Ishikawa (cell line): Measurements from ENCODE around the gene TRPM5.

Source experiments
- CEBPB ChIP-seq: IDR thresholded peaks from 2 replicates; pipeline ENCODE4 v1.6.1; 2012
- CREB1 ChIP-seq: IDR thresholded peaks from 2 replicates; pipeline ENCODE4 v1.6.1; 2012; ENCODE audit warnings: low read depth
- EGR1 ChIP-seq: IDR thresholded peaks from 2 replicates; pipeline ENCODE4 v1.6.1; 2012
- EP300 ChIP-seq: IDR thresholded peaks from 2 replicates; pipeline ENCODE4 v1.6.1; 2012; ENCODE audit warnings: borderline replicate concordance
- FOXM1 ChIP-seq: IDR thresholded peaks from 2 replicates; pipeline ENCODE4 v1.6.1; 2012; ENCODE audit warnings: low read depth, borderline replicate concordance
- NFIC ChIP-seq: IDR thresholded peaks from 2 replicates; pipeline ENCODE4 v1.6.1; 2012
- RAD21 ChIP-seq: IDR thresholded peaks from 2 replicates; pipeline ENCODE4 v1.6.1; 2012; ENCODE audit warnings: low read depth
- TAF1 ChIP-seq: IDR thresholded peaks from 2 replicates; pipeline ENCODE4 v1.6.1; 2012; ENCODE audit warnings: low read depth, mild to moderate bottlenecking
- TCF12 ChIP-seq: IDR thresholded peaks from 2 replicates; pipeline ENCODE4 v1.6.1; 2012; ENCODE audit warnings: low read depth
- TEAD4 ChIP-seq: IDR thresholded peaks from 2 replicates; pipeline ENCODE4 v1.6.1; 2012
- YY1 ChIP-seq: IDR thresholded peaks from 2 replicates; pipeline ENCODE4 v1.6.1; 2012; ENCODE audit warnings: low read depth
- ZBTB7A ChIP-seq: IDR thresholded peaks from 2 replicates; pipeline ENCODE4 v1.6.1; 2012; ENCODE audit warnings: low read depth
- TF ChIP-seq, protein P1 (sequence below): IDR thresholded peaks from 2 replicates; pipeline ENCODE4 v1.6.1; 2012
- TF ChIP-seq, protein P2 (sequence below): IDR thresholded peaks from 2 replicates; pipeline ENCODE4 v1.6.1; 2012; ENCODE audit warnings: low read depth, mild to moderate bottlenecking
- TF ChIP-seq, protein P3 (sequence below): IDR thresholded peaks from 2 replicates; pipeline ENCODE4 v1.6.1; 2012

Gene TRPM5

DNA sequence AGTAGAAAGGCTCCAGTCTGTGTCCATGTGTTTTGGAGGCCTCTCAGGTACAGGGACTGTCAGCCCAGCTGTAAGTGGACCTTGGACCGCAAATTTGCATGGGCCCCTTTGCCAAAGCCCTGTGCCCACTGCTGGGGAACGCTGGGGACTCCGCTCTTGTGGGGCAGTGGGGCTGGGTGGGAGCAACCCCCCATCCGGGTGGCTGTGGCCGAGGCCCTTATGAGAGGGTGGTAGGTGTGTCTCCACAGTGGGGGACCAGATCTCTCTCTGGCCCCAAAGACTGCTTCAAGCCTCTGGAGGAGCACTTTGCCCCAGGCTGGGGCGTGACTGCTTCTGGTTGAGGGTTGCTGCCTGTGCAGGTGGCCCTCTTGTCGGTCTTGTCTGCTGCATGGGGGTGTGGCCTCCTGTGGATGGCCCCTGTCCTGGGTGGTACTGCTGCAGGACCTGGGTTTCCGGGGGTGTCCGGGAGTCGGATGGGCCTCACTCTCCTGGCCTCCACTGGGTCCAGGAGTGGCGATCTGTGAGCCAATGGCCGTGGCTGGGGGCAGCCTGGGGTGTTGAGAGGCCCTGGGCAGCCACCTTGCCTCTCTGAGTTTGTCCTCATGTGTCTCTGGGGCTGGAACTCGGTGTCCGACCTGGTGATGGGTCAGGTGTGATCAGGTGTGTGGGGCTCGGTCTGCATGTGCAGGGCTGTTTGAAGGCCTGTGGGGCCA lies 16.4 kb upstream of the TRPM5 start:
- TF ChIP-seq NFIC = no peak
- no peak for TF ChIP-seq EP300
- TF ChIP-seq CREB1 = no peak
- TF ChIP-seq RAD21 = no peak
- TF ChIP-seq TCF12 = no peak
- TF ChIP-seq EGR1 = no peak
- TF ChIP-seq, protein P1, sequence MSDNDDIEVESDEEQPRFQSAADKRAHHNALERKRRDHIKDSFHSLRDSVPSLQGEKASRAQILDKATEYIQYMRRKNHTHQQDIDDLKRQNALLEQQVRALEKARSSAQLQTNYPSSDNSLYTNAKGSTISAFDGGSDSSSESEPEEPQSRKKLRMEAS = no peak
- TF ChIP-seq, protein P2, sequence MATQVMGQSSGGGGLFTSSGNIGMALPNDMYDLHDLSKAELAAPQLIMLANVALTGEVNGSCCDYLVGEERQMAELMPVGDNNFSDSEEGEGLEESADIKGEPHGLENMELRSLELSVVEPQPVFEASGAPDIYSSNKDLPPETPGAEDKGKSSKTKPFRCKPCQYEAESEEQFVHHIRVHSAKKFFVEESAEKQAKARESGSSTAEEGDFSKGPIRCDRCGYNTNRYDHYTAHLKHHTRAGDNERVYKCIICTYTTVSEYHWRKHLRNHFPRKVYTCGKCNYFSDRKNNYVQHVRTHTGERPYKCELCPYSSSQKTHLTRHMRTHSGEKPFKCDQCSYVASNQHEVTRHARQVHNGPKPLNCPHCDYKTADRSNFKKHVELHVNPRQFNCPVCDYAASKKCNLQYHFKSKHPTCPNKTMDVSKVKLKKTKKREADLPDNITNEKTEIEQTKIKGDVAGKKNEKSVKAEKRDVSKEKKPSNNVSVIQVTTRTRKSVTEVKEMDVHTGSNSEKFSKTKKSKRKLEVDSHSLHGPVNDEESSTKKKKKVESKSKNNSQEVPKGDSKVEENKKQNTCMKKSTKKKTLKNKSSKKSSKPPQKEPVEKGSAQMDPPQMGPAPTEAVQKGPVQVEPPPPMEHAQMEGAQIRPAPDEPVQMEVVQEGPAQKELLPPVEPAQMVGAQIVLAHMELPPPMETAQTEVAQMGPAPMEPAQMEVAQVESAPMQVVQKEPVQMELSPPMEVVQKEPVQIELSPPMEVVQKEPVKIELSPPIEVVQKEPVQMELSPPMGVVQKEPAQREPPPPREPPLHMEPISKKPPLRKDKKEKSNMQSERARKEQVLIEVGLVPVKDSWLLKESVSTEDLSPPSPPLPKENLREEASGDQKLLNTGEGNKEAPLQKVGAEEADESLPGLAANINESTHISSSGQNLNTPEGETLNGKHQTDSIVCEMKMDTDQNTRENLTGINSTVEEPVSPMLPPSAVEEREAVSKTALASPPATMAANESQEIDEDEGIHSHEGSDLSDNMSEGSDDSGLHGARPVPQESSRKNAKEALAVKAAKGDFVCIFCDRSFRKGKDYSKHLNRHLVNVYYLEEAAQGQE = no peak
- no peak for TF ChIP-seq YY1
- TF ChIP-seq, protein P3, sequence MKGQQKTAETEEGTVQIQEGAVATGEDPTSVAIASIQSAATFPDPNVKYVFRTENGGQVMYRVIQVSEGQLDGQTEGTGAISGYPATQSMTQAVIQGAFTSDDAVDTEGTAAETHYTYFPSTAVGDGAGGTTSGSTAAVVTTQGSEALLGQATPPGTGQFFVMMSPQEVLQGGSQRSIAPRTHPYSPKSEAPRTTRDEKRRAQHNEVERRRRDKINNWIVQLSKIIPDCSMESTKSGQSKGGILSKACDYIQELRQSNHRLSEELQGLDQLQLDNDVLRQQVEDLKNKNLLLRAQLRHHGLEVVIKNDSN = no peak
- no peak for TF ChIP-seq FOXM1
- no peak for TF ChIP-seq TEAD4
- no peak for TF ChIP-seq TAF1
- TF ChIP-seq ZBTB7A = no peak
- no peak for TF ChIP-seq CEBPB

DNA sequence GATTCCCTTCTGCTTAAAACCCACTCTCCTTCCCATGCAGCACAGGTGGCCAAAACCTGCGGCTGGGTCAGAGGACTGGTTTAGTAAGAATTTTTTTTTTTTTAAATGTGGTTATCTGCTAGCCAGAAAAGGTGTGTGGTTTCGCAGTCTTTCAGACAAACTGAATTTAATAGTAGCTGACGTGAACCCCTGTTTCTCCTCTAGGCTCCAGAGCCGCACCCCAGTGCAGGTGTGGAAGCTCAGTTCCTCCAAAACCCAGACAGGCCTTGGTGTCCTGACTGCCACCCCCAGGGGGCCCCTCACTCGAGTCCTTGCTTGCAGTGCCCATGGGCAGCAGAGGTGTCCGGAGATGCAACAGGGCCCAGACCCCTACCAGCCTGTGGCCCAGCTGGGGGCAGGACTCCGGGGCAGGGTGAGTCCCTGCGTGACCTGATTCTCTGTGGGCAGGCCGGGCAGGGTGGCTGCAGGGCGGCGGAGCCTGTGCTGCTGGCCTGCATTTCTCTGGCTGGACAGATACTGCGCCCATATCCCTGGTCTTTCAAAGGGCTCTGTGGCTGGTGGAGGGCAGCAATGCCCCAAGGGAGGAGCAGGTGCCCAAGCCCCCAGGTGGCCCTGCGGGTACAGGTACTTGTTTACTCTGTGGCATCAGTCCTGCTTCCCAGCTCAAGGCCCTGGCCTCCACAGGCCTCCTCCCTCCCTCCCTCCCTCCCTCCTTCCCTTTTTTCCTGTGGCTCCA lies 15.7 kb upstream of the TRPM5 start:
- TF ChIP-seq EP300 = no peak
- no peak for TF ChIP-seq FOXM1
- TF ChIP-seq YY1 = no peak
- TF ChIP-seq, protein P2 = no peak
- TF ChIP-seq TCF12 = no peak
- no peak for TF ChIP-seq TAF1
- no peak for TF ChIP-seq NFIC
- no peak for TF ChIP-seq TEAD4
- no peak for TF ChIP-seq CEBPB
- TF ChIP-seq CREB1 = no peak
- TF ChIP-seq RAD21 = no peak
- TF ChIP-seq, protein P1 = no peak
- TF ChIP-seq, protein P3 = no peak
- no peak for TF ChIP-seq ZBTB7A

DNA sequence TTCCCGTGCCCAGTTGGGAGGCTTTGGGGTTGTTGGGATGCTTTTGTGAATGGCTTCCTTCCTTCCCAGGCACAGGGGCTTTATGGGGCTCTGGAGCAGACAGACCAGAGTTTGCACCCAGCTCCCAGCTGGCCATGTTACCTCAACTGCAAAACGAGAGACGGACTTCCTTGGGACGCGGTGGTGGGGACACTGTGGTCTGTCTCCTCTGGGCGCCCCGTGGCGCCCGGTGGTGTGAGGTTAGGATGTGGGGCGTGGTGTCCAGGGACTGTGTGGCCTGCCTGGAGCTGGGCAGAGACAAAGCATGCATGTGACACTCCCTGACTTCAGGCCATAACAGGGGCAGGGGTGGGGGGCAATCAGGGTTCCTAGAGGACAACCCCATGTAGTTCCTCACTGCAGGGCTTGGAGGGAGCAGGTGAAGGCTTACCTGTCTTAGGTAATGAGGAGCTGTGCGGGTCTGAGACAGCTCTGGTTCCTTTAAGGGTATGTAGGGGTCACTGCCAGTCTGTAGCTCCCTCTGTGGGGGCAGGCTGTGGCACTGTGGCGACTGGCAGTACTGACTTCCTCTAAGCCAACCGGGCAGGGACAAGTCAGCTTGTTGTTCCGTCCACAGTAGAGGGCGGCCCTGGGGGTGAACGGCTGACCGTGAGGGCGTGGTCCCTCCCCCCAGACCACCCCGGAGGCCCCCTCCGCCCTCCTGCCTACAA lies 14.9 kb upstream of the TRPM5 start:
- TF ChIP-seq CEBPB = no peak
- TF ChIP-seq ZBTB7A = no peak
- TF ChIP-seq, protein P2 = no peak
- TF ChIP-seq NFIC = no peak
- no peak for TF ChIP-seq FOXM1
- no peak for TF ChIP-seq YY1
- no peak for TF ChIP-seq RAD21
- TF ChIP-seq, protein P3 = no peak
- no peak for TF ChIP-seq EGR1
- TF ChIP-seq TAF1 = no peak
- TF ChIP-seq, protein P1 = no peak
- no peak for TF ChIP-seq CREB1
